Myocyte (in vitro differentiated cells): ENCODE results near the gene ELANE. TPM values are rescaled to one million over a fixed set of nuclear protein-coding genes. Genes with fewer than 3 reads are reported as not detected.
A peak's percentile ranks its signal among the peaks of the same experiment; 100 is the strongest.
"Not testable (repeated sequence)": the region's sequence is repeated elsewhere in the genome, so short reads cannot be mapped to it uniquely, and the experiment has no call there.

Source experiments
- DNase-seq: peaks from one replicate; pipeline ENCODE4 v3.0.0-alpha.2; 2012; ENCODE audit warnings: low read depth
- total RNA-seq: library from RNA; depleted of rRNA; stranded (reverse); fragments of >200 nt; gene quantifications from 2 replicates; pipeline ENCODE4 v1.2.3, GENCODE V29; 2014

The ELANE gene
- total RNA-seq, 1 donor from 2014 or later, result not detected

- no peak for DNase-seq
Observed at GRCh38 chr19:876780-877314, 24.7 kb downstream of the ELANE start.

GRCh38 chr19:877992-878660 lies 26.0 kb downstream of the ELANE start:
- not testable (repeated sequence) for DNase-seq

- DNase-seq, result not testable (repeated sequence)
Observed at GRCh38 chr19:878751-879561, 26.9 kb downstream of the ELANE start.

- DNase-seq, result no peak
Observed at GRCh38 chr19:879711-880438, 27.8 kb downstream of the ELANE start.

- no peak for DNase-seq
Observed at GRCh38 chr19:881385-882071, 29.4 kb downstream of the ELANE start.

- no peak for DNase-seq
Observed at GRCh38 chr19:882871-883497, 30.9 kb downstream of the ELANE start.

GRCh38 chr19:883661-884211 lies 31.6 kb downstream of the ELANE start:
- no peak for DNase-seq

GRCh38 chr19:884420-885211 lies 32.5 kb downstream of the ELANE start:
- no peak for DNase-seq

- DNase-seq, result no peak
Observed at GRCh38 chr19:885536-886224, 33.6 kb downstream of the ELANE start.

GRCh38 chr19:887072-887471 lies 35.0 kb downstream of the ELANE start:
- DNase-seq, result peak; percentile 24

GRCh38 chr19:887599-887998 lies 35.5 kb downstream of the ELANE start:
- DNase-seq, result no peak

- DNase-seq, result no peak
Observed at GRCh38 chr19:888581-889385, 36.7 kb downstream of the ELANE start.

- DNase-seq, result no peak
Observed at GRCh38 chr19:889662-890295, 37.7 kb downstream of the ELANE start.

GRCh38 chr19:890831-891230 lies 38.7 kb downstream of the ELANE start:
- no peak for DNase-seq

GRCh38 chr19:891421-892200 lies 39.5 kb downstream of the ELANE start:
- DNase-seq, result not testable (repeated sequence)

- DNase-seq, result no peak
Observed at GRCh38 chr19:892243-892893, 40.3 kb downstream of the ELANE start.
